Dendritic cell treated with granulocyte-macrophage colony-stimulating factor and Interleukin-4, amounts not matched to agents 40 ng/mL and 50 ng/mL, for 4 days (primary cell): Measurements from ENCODE around the gene FAM200A.
"Not testable (repeated sequence)": the region's sequence is repeated elsewhere in the genome, so short reads cannot be mapped to it uniquely, and the experiment has no call there.

ENCODE experiments used
- H3K27ac Mint-ChIP-seq: one replicate; pipeline ENCODE4 v1.8.0; 2022; ENCODE audit warnings: mild to moderate bottlenecking, mixed read lengths
- H3K27me3 Mint-ChIP-seq: one replicate; pipeline ENCODE4 v1.8.0; 2022; ENCODE audit warnings: mild to moderate bottlenecking, mixed read lengths
- H3K36me3 Mint-ChIP-seq: one replicate; pipeline ENCODE4 v1.8.0; 2022; ENCODE audit warnings: low read depth, mixed read lengths
- H3K4me1 Mint-ChIP-seq: one replicate; pipeline ENCODE4 v1.8.0; 2022; ENCODE audit warnings: low read depth, mixed read lengths
- H3K4me3 Mint-ChIP-seq: one replicate; pipeline ENCODE4 v1.8.0; 2022; ENCODE audit warnings: mild to moderate bottlenecking, moderate library complexity, mixed read lengths
- H3K9me3 Mint-ChIP-seq: one replicate; pipeline ENCODE4 v1.8.0; 2022; ENCODE audit warnings: mixed read lengths
- intact Hi-C: fragments of 100-400 bp; cut with micrococcal nuclease; formaldehyde crosslinking; loops from one replicate; pipeline ENCODE4 v1.15.0; 2022

The FAM200A gene

GRCh38 chr7:99551767-99552463 is at the start of gene FAM200A:
Gene FAM200A (minus strand): TSS chr7:99552114. CDS start chr7:99548407, 3,707 bp downstream.
- H3K4me1 Mint-ChIP-seq: peaks cover 39% of the 10 kb centered on the region
- intact Hi-C loops: loop anchor here (10.0 kb wide), 2 partner anchors 77 to 533 kb away; partner anchors contain the start of genes COPS6, ZNF3 and ZNF789
- H3K9me3 Mint-ChIP-seq: peaks cover 9% of the 10 kb centered on the region

DNA sequence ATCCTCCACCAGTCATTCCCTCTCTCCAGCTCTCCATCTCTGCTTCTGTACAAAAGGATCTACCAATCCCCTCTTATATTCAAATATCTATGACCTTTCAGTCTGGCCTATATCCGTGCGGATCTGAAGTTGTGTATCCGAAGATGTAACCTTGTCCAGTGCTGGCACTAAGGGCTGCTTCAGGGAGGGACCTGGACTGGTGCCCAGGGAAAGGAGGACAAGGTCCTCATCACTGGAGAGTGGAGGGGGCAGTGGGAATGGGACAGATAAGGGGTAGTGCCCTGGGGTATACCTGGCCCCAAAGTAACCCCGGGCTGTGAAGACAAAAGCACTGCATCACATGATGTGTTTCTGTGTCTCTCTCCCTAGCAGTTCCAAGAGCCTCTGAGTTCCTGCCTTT is 47.9 kb upstream of the FAM200A start:
- Mint-ChIP-seq H3K27me3 (no peaks in the 10 kb centered on the region), H3K4me1 (peaks cover 4% of the 10 kb centered on the region), H3K4me3 (no peak overlapping the region), H3K9me3 (no peaks in the 10 kb centered on the region), H3K36me3 (no peaks in the 10 kb centered on the region), H3K27ac (no peak overlapping the region)
- intact Hi-C loops: no loop called here

More at GRCh38 chr7:99551767-99552463, at the start of gene FAM200A:
- H3K4me3 Mint-ChIP-seq: peak within 1 kb of the TSS; percentile 86
- no peaks in the 10 kb centered on the region for H3K27me3 Mint-ChIP-seq
- peak within 1 kb of the TSS; percentile 92 for H3K27ac Mint-ChIP-seq
- peaks cover 58% of the 10 kb centered on the region for H3K36me3 Mint-ChIP-seq

- Mint-ChIP-seq H3K4me3 (no peak within 1 kb of the TSS), H3K36me3 (no peaks in the 10 kb centered on the region), H3K4me1 (peaks cover 1% of the 10 kb centered on the region), H3K27me3 (no peaks in the 10 kb centered on the region), H3K27ac (no peak within 1 kb of the TSS), H3K9me3 (no peaks in the 10 kb centered on the region)
- intact Hi-C loops: no loop called here
These were observed 46.0 kb upstream of the FAM200A start, which contains the start of gene TMEM225B for GRCh38 chr7:99597762-99598501. Gene TMEM225B (plus strand): TSS chr7:99598267. CDS start chr7:99604389, 6,122 bp downstream.

- H3K36me3 Mint-ChIP-seq: no peaks in the 10 kb centered on the region
- H3K9me3 Mint-ChIP-seq: no peaks in the 10 kb centered on the region
- H3K4me1 Mint-ChIP-seq: no peaks in the 10 kb centered on the region
- H3K27ac Mint-ChIP-seq: no peak overlapping the region
- intact Hi-C loops: no loop called here
- no peak overlapping the region for H3K4me3 Mint-ChIP-seq
- H3K27me3 Mint-ChIP-seq: no peaks in the 10 kb centered on the region
These were observed 44.6 kb upstream of the FAM200A start for GRCh38 chr7:99596408-99596955.

- Mint-ChIP-seq H3K4me1 (no peaks in the 10 kb centered on the region), H3K4me3 (no peak overlapping the region), H3K27ac (no peak overlapping the region), H3K36me3 (no peaks in the 10 kb centered on the region), H3K9me3 (no peaks in the 10 kb centered on the region), H3K27me3 (no peaks in the 10 kb centered on the region)
- intact Hi-C loops: no loop called here
These were observed 43.2 kb upstream of the FAM200A start for GRCh38 chr7:99594948-99595745.

DNA sequence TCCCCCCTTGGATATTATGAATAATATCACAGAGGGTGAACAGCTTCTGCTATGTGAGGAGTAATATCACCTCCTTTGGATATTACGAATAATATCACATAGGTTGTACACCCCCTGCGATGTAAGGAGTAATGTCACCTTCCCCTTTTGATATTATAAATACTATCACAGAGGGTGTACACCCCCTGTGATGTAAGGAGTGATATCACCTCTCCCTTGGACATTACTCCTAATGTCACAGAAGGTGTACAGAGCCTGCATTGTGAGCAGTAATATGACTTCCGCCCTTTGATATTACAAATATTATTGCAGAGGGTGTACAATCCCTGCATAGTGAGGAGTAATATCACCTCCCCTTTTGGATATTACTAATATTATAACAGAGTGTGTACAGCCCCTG is 37.0 kb upstream of the FAM200A start:
- Mint-ChIP-seq H3K9me3 (no peaks in the 10 kb centered on the region), H3K27ac (no peak overlapping the region)

DNA sequence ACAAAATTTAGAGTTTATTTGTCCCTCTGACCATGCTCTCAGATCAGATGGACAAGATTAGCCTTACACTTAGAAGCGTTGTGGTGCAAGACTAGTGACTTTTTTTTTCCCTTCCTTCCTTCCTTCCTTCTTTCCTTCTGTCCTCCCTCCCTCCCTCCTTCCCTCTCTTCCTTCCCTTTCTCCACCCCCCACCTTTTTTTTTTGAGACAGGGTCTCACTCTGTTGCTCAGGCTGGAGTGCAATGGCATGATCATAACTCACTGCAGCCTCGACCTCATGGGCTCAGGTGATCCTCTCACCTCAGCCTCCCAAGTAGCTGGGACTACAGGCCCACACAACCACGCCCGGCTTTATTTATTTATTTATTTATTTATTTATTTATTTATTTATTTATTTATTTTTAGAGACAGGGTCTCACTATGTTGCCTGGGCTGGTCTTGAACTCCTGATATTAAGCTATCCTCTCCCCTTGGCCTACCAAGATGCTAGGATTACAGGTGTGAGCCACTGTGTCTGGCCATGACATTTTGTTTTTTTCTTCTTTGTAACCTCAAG is 28.9 kb upstream of the FAM200A start:
- intact Hi-C loops: loop anchor here (10.0 kb wide), 1 partner anchor 264 kb away; no protein-coding TSS in a partner anchor
- peak overlapping the region; percentile 69 for H3K4me3 Mint-ChIP-seq
- not testable (repeated sequence) for H3K36me3 Mint-ChIP-seq, H3K27ac Mint-ChIP-seq, H3K9me3 Mint-ChIP-seq
- H3K27me3 Mint-ChIP-seq: peaks cover 31% of the 10 kb centered on the region
- peaks cover 16% of the 10 kb centered on the region for H3K4me1 Mint-ChIP-seq

More for the DNA sequence above, 37.0 kb upstream of the FAM200A start:
- intact Hi-C loops: loop anchor here (10.0 kb wide), 1 partner anchor 256 kb away; no protein-coding TSS in a partner anchor
- peaks cover 5% of the 10 kb centered on the region for H3K27me3 Mint-ChIP-seq
- no peaks in the 10 kb centered on the region for H3K4me1 Mint-ChIP-seq
- no peak overlapping the region for H3K4me3 Mint-ChIP-seq
- H3K36me3 Mint-ChIP-seq: no peaks in the 10 kb centered on the region

DNA sequence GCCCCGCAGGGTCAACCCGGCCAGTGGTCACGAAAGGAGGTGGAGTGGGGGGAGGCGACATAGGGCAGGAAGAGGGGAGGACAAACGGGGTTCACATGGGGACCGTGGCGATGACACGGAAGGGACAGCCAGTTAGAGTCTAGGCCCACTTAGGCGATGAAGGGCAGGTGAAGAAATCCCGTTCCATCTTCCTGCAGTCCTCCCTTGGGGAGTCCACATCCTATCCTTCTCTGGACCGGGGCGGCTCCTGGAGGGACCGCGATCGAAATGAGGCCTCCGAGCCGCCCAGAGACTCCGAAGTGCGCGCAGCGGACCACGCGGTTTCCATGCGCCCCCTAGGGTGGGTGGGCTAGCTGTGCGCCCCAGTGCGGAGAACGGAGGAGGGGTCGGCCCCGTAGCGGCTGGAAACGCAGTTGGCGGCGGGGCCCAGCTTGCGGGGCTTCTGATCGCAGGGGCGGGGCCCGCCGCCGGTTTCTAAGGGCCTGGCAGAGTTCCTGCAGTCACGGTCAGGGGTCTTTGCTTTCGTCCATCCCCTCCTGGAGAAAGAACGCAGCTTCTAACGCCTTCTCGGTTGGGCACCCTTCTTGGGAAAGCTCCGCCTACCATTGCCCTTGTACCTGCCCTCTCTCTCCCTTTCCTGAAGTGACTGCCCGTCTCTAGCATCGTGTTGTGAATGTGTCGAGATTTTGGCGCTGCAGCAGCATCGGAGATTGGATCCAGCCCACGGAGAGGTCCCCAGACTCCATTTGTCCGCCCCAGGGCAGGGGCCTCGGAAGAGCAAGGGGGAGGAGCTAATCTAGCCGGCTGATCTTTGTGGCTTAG is 28.3 kb upstream of the FAM200A start:
- Mint-ChIP-seq H3K27me3 (peaks cover 31% of the 10 kb centered on the region), H3K9me3 (no peaks in the 10 kb centered on the region), H3K27ac (no peak overlapping the region), H3K4me3 (peak overlapping the region; percentile 69), H3K36me3 (no peaks in the 10 kb centered on the region), H3K4me1 (peaks cover 16% of the 10 kb centered on the region)
- intact Hi-C loops: loop anchor here (10.0 kb wide), 1 partner anchor 265 kb away; no protein-coding TSS in a partner anchor

DNA sequence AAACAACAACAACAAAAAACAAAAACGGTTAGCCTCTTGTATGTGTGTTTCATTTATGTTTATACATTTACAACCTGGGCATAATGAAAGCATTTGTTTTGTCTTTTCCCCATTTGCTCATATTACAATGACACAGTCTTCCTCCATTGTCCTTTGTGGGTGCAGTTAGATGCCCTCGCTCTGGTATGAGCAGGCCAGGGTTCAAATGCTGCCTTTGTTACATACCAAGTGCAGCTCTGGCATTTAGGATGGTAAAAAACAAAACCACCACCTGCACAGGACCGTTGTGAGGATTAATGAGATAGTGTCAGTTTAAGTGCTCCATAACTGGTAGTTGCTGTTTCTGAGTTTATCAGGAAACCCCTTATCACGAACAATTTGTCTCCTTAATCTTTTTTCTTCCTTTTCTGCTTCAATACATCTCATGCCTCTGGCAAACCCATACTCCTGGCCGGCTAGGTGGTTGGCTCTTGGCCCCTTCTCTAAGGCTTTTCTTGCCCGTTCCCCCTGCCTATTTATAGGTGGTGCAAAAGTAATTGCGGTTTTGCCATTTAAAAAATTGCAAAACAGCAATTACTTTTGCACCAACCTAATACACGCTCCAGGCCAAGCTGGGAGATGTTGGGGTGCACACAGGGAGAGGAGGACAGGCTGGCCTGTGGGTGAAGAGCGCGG is 27.5 kb upstream of the FAM200A start:
- Mint-ChIP-seq H3K27me3 (peaks cover 31% of the 10 kb centered on the region), H3K9me3 (no peaks in the 10 kb centered on the region), H3K4me1 (peaks cover 16% of the 10 kb centered on the region), H3K27ac (no peak overlapping the region), H3K4me3 (peak overlapping the region; percentile 69), H3K36me3 (no peaks in the 10 kb centered on the region)
- intact Hi-C loops: no loop called here

GRCh38 chr7:99576251-99576650 is 24.3 kb upstream of the FAM200A start:
- Mint-ChIP-seq H3K27me3 (peaks cover 22% of the 10 kb centered on the region), H3K4me1 (peaks cover 16% of the 10 kb centered on the region), H3K4me3 (no peak overlapping the region), H3K27ac (no peak overlapping the region), H3K9me3 (no peaks in the 10 kb centered on the region), H3K36me3 (peaks cover 28% of the 10 kb centered on the region)
- intact Hi-C loops: no loop called here

GRCh38 chr7:99573257-99573656 is 21.3 kb upstream of the FAM200A start:
- Mint-ChIP-seq H3K27ac (no peak overlapping the region), H3K9me3 (no peaks in the 10 kb centered on the region), H3K36me3 (peaks cover 55% of the 10 kb centered on the region), H3K4me3 (no peak overlapping the region), H3K4me1 (no peaks in the 10 kb centered on the region), H3K27me3 (no peaks in the 10 kb centered on the region)
- intact Hi-C loops: no loop called here

- peaks cover 69% of the 10 kb centered on the region for H3K36me3 Mint-ChIP-seq
- H3K27me3 Mint-ChIP-seq: no peaks in the 10 kb centered on the region
- H3K9me3 Mint-ChIP-seq: no peaks in the 10 kb centered on the region
- no peak overlapping the region for H3K4me3 Mint-ChIP-seq
- H3K27ac Mint-ChIP-seq: no peak overlapping the region
- intact Hi-C loops: no loop called here
- H3K4me1 Mint-ChIP-seq: no peaks in the 10 kb centered on the region
These were observed 19.9 kb upstream of the FAM200A start for GRCh38 chr7:99571768-99572167.
